GM18520 (cell line): ENCODE results near the gene LAMC2.
"Not testable (repeated sequence)": the region's sequence is repeated elsewhere in the genome, so short reads cannot be mapped to it uniquely, and the experiment has no call there.

ENCODE experiments used
- ATAC-seq: cut with Tn5 transposase; IDR thresholded peaks from one replicate; pipeline ENCODE4 v1.9.1; 2021; ENCODE audit not compliant: unreplicated experiment

The LAMC2 gene

DNA sequence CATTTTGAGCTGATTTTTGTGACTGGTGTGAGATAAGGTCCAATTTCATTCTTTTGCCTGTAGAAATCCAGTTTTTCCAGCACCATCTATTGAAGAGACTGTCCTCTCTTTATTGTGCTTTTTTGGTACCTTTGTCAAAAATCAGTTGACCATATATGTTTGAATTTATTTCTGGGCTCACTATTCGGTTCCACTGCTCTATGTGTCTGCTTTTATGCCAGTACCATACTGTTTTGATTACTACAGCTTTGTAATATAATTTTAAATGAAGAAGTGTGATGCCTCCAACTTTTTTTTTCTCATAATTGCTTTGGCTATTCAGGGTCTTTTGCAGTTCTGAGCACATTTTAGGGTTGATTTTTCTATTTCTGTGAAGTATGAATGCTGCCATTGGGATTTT, 69.0 kb downstream of the LAMC2 start:
- no peak for ATAC-seq

- ATAC-seq = no peak
Measured at GRCh38 chr1:183259924-183260323, 73.9 kb downstream of the LAMC2 start.

GRCh38 chr1:183262628-183263200, 76.7 kb downstream of the LAMC2 start:
- ATAC-seq = no peak

DNA sequence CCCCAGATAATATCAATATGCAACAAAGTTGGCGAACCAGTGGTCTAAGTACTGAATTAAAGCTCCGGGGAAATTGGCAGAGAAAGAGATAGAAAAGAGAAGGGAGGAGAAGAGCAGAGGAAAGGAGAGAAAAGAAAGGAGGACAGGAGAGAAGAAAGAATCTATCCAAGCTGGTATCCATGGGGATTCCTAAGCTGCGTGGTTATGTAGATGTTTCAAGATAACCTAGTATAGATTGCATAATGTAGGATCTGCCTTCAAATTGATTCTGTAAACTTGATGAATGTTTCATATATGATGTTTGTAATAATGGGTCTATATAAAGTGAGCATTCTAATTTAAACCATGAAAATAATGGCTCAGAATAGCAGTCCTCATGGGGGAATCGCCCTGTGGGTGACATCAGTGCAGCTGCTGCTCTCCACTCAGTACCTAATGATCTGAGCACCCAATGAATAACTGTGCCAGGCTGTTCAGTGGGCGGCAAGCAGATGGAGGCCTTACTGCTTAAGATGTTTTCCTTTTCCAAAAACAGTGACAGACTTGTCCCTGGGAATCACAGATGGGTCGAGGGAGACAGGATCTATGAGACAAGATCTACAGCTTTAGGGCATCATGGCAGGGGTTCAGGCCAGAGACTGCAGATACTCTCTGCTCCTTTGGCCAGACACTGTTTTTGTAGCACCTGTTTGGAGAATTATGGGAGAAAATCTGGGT, 78.0 kb downstream of the LAMC2 start:
- no peak for ATAC-seq

- no peak for ATAC-seq
Measured at GRCh38 chr1:183267646-183268431, 81.8 kb downstream of the LAMC2 start.

DNA sequence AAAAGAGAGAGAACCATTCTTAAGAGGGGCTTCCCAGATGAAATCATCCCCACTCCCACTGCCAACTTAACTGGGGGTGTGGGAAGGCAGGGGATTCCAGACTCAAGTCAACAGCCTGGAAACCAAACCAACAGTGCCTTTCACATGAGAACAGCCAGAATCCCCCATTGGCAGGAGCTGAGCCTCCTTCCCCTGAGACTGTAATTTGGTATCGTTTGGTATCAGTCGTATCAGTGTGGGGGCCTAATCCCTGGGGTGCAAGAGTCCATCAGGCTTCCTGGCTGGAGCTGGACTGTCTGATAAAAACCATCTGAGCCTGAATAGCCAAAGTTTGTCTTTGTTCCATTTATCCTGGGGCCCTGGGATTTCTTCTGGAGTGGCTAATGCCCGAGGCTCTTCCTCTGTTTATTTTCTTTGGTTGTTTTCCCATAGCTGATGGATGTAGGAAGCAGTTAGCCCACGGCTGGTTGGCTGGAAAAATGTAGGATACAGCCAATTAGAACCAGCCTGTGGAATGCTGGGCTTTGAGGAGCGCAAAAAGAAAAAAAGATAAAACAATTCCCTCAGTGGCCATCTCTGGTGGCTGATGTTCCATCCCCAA, 84.6 kb downstream of the LAMC2 start:
- no peak for ATAC-seq

- ATAC-seq = no peak
Measured at GRCh38 chr1:183272390-183272848, 86.4 kb downstream of the LAMC2 start.

DNA sequence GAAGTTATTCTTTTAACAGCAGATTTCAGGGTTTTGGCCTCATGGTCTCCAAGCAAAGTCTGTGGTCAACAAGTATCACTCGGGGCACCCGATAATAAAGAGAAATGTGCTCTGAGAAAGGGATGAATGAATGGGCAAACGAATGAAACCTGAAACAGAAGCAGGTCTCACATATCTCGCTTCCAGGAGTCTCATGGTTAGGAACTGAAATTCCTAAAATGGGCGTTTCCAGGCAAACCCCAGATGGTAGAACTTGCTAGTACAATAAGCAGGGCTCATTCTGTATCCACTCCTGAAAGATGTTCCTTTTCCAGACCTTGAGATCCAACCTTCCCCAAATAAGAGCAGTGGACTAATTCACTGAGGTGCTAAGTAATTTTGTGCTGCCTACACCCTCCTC, 87.2 kb downstream of the LAMC2 start:
- ATAC-seq = no peak

- not testable (repeated sequence) for ATAC-seq
Measured at GRCh38 chr1:183273984-183274383, 87.9 kb downstream of the LAMC2 start.

DNA sequence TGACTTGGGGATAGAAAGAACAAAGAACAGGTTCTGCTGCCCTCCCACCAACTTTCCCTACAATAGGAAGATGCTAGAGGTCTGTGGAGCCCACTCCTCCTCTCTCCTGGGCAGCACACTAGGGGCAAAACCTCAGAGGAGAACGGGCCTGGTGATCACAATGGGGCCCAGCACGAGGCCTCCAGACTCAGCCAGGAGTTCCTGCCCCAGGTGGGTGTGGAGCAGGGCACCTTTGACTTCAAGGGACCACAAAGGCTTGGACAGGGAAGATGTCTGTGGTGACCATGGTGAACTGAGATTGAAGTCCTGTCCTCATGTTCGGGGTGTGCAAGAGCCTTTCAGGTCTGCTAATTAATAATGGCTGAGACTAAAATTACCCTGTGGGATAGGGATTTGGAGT, 88.8 kb downstream of the LAMC2 start:
- ATAC-seq = no peak

DNA sequence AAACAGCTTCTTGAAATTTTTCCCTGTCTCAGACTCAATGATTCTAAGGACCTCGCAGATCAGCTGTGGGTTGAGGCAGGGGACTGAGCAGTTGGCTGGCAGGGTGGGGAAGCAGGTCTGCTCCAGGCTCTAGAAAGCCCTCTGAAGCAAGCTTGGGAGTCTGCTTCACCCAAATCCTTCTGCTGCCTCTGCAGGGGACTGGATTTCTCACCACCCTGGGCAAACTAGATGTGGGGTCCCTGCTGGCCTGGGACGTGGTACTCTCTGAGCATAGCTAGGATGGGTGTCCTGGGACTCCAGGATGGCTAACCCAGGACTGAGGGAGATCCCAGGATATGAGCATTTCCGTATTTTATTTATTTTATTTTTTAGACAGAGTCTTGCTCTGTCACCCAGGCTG, 89.3 kb downstream of the LAMC2 start:
- no peak for ATAC-seq

GRCh38 chr1:183276386-183277080, 90.5 kb downstream of the LAMC2 start:
- ATAC-seq = no peak

DNA sequence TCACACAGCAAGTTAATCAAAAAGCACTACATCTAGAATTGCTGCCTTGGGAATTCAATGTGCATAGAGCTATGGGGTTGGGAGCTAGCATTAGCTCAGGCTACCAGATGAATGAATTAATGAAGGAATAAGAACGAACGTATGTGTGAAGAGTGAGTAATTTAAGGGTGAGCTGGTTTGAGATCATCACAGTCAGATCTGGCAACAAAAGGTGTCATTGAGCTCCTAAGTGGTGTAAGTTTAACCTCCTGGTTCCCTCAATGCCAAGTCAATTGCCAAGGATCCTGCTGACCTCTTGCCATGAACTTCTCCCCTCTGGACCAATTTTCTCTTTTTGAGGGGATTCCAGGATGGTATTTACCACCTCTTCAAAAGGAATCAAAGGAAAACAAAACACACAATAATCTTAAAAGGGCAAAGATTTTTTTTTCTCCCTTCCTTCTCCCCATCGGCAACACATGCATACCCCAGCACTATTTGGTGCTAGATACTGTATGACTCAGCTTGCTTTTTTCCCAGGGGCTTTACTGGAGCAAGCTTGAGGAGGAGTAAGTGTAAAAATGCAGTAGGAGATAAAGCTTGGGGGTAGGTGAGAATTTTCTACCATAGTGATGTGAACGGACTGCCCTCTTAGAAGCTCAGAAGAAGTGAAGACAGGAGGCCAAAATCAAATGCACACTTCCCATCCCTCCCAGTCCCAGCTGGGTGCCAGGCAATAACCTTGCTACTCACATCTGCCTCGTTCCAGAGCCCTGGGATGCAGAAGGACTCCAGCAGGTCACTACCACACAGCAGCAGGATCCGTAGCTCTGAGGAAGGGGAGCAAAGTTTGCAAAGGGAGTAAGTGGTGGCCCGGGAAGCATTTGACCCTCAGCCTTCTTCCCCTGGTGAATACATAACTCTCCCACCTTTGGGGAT, 92.0 kb downstream of the LAMC2 start:
- no peak for ATAC-seq

GRCh38 chr1:183278739-183279591, 92.9 kb downstream of the LAMC2 start:
- ATAC-seq = no peak

GRCh38 chr1:183279835-183280234, 93.8 kb downstream of the LAMC2 start:
- no peak for ATAC-seq

DNA sequence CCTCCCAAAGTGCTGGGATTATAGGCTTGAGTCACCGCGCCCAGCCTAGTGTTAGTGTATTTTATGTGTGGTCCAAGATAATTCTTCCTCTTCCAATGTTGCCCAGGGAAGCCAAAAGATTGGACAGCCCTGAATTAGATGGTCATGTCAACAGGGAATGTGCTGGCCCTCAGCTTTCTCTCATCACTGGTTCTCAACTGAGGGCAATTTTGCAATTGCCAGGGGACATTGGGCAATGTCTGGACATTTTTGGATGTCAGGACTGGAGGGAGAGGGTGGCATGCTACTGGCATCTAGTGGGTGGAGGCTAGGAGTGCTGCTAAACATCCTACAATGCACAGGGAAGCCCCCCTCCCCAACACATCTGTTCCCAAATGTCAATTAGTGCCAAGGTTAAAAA, 95.0 kb downstream of the LAMC2 start:
- no peak for ATAC-seq

DNA sequence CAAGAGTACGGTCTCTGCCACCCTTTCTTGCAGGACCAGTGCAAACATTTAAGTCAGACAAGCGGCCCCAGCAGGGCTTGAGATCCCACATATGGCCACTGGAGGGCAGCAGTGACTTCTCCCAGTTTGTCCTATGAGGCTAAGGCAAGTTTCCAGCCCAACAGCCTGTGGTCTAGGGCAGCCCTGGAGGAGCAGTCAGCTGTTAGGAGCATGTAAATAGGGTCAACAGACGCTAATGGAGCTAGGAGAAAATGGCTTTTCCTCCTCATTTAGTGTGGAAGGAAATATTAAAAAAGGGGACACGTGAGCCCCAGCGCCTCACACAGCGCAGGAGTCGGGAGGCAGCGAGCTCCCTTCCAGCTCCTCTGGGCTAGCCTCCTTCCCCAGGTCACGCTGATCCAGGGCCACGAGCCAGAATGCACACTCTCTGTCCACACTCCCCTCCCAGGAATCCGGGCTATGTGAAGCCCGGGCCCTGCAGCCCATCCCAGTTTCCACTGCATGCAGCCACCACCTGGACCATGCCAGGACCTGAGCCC, 95.6 kb downstream of the LAMC2 start:
- peak; percentile 48 for ATAC-seq

- no peak for ATAC-seq
Measured at GRCh38 chr1:183282101-183282855, 96.2 kb downstream of the LAMC2 start.
